Brain microvascular endothelial cell (primary cell): Measurements from ENCODE around the gene SUSD1.

Experiments used
- DNase-seq: peaks from one replicate; pipeline ENCODE4 v3.0.0-alpha.2; 2020
- H3K27ac ChIP-seq: fragments of 250-450 bp; sonication (Bioruptor Pico); 2 replicates; pipeline ENCODE4 v1.5.1; 2020; ENCODE audit warnings: mild to moderate bottlenecking, moderate library complexity
- H3K27me3 ChIP-seq: fragments of 250-450 bp; sonication (Bioruptor Pico); replicated peaks from 2 replicates; pipeline ENCODE4 v1.5.1; 2020; ENCODE audit warnings: mild to moderate bottlenecking
- H3K36me3 ChIP-seq: fragments of 250-450 bp; sonication (Bioruptor Pico); replicated peaks from 2 replicates; pipeline ENCODE4 v1.5.1; 2020; ENCODE audit warnings: mild to moderate bottlenecking
- H3K4me3 ChIP-seq: 2 replicates; pipeline ENCODE4 v1.5.1; 2011; ENCODE audit warnings: low read depth, mild to moderate bottlenecking, control low read depth, low read length, moderate library complexity
- CTCF ChIP-seq: IDR thresholded peaks from 2 replicates; pipeline ENCODE4 v1.5.1; 2011; ENCODE audit warnings: low read depth, mild to moderate bottlenecking, moderate library complexity, low read length, control low read depth, inconsistent platforms; ENCODE audit errors: missing control alignments
- in situ Hi-C: cut with HindIII; loops from 2 replicates; pipeline ENCODE4 v1.10.0; 2017; ENCODE audit warnings: low sequenced_read_pairs, low pct_ligation_motif_present

SUSD1 gene

GRCh38 chr9:112015149-112015548 is 159.9 kb downstream of the SUSD1 start:
- in situ Hi-C loops: no loop called here
- no peaks in the 10 kb centered on the region for H3K36me3 ChIP-seq
- no peaks in the 10 kb centered on the region for H3K27me3 ChIP-seq
- H3K4me3 ChIP-seq: no peak overlapping the region
- no peak for TF ChIP-seq CTCF
- no peak for DNase-seq
- no peak overlapping the region for H3K27ac ChIP-seq

GRCh38 chr9:112013266-112013665 is 161.8 kb downstream of the SUSD1 start:
- DNase-seq: no peak
- in situ Hi-C loops: no loop called here
- TF ChIP-seq CTCF: no peak
- no peaks in the 10 kb centered on the region for H3K36me3 ChIP-seq
- H3K4me3 ChIP-seq: no peak overlapping the region
- H3K27ac ChIP-seq: peak overlapping the region; percentile 92
- H3K27me3 ChIP-seq: no peaks in the 10 kb centered on the region

GRCh38 chr9:112012026-112012902 is 162.8 kb downstream of the SUSD1 start:
- Histone ChIP-seq H3K4me3 (no peak overlapping the region), H3K27me3 (no peaks in the 10 kb centered on the region), H3K36me3 (no peaks in the 10 kb centered on the region), H3K27ac (peak overlapping the region; percentile 92)
- TF ChIP-seq CTCF: no peak
- DNase-seq: peak; percentile 93
- in situ Hi-C loops: no loop called here

- Histone ChIP-seq H3K27me3 (no peaks in the 10 kb centered on the region), H3K27ac (peak overlapping the region; percentile 92), H3K36me3 (no peaks in the 10 kb centered on the region), H3K4me3 (no peak overlapping the region)
- no peak for DNase-seq
- TF ChIP-seq CTCF: no peak
- in situ Hi-C loops: no loop called here
These were observed 164.0 kb downstream of the SUSD1 start for GRCh38 chr9:112011051-112011620.

- TF ChIP-seq CTCF: no peak
- no peaks in the 10 kb centered on the region for H3K36me3 ChIP-seq
These were observed 164.6 kb downstream of the SUSD1 start for GRCh38 chr9:112010537-112010936.

More at GRCh38 chr9:112010537-112010936, 164.6 kb downstream of the SUSD1 start:
- Histone ChIP-seq H3K27ac (no peak overlapping the region), H3K27me3 (no peaks in the 10 kb centered on the region), H3K4me3 (no peak overlapping the region)
- in situ Hi-C loops: no loop called here
- no peak for DNase-seq
